Stimulated activated naive B cell treated with anti-CD40 and anti-IgM and Interleukin-4, amounts not matched to agents 10 μg/mL and 1 μg/mL and 100 μg/mL, for 72 hours (primary cell): ENCODE measurements around the gene NTN4.
A peak's percentile ranks its signal among the peaks of the same experiment; 100 is the strongest.
"Not testable (repeated sequence)": the region's sequence is repeated elsewhere in the genome, so short reads cannot be mapped to it uniquely, and the experiment has no call there.

Experiments
- ATAC-seq, 2 donors: fragments of 150-1000 bp; cut with Tn5 transposase; replicated peaks; 2 replicates each; pipeline ENCODE4 v1.10.0; 2021; ENCODE audit warnings: moderate library complexity in 1 of 2
- DNase-seq: peaks from one replicate; pipeline ENCODE4 v3.0.0; 2021
- H3K27ac Mint-ChIP-seq: one replicate; pipeline ENCODE4 v1.8.0; 2022; ENCODE audit warnings: mild to moderate bottlenecking, mixed read lengths
- H3K27me3 Mint-ChIP-seq, 2 donors: one replicate each; pipeline ENCODE4 v1.8.0; 2022; ENCODE audit warnings: mixed read lengths in 2 of 2
- H3K36me3 Mint-ChIP-seq, 2 donors: one replicate each; pipeline ENCODE4 v1.8.0; 2022; ENCODE audit warnings: mixed read lengths in 2 of 2, mild to moderate bottlenecking in 1 of 2
- H3K4me1 Mint-ChIP-seq, 2 donors: one replicate each; pipeline ENCODE4 v1.8.0; 2022; ENCODE audit warnings: mixed read lengths in 2 of 2, mild to moderate bottlenecking in 1 of 2
- H3K4me3 Mint-ChIP-seq, 2 donors: one replicate each; pipeline ENCODE4 v1.8.0; 2022; ENCODE audit warnings: mild to moderate bottlenecking in 2 of 2, mixed read lengths in 2 of 2, moderate library complexity in 1 of 2
- H3K9me3 Mint-ChIP-seq, 2 donors: one replicate each; pipeline ENCODE4 v1.8.0; 2022; ENCODE audit warnings: mixed read lengths in 2 of 2, mild to moderate bottlenecking in 1 of 2

NTN4 gene

DNA sequence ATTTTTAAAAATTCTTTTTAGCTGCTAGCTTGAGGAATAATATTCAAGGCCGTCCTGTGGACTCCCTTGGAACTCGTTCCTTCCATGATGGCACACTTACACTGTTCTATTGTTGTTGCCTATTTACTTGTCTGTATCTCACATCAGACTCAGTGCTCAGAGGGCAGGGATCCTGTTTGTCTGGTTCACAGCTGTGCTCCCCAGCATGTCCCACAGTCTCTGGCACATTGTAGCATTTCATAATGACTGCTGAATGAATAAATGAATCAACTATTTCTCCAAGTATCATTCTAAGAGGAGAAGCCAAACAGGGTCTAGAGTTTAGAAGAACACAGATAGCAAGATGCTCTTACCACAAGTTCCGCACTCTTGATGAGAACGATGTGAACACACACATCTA is 48.0 kb downstream of the NTN4 start:
- no peak for DNase-seq
- no peak for ATAC-seq
- peaks cover 13 to 15% of the 10 kb centered on the region in 2 donors for H3K9me3 Mint-ChIP-seq
- H3K27me3 Mint-ChIP-seq = peaks cover 19 to 39% of the 10 kb centered on the region in 2 donors
- H3K4me3 Mint-ChIP-seq = no peak overlapping the region
- H3K27ac Mint-ChIP-seq = no peak overlapping the region
- H3K4me1 Mint-ChIP-seq = peaks cover 0 to 2% of the 10 kb centered on the region in 2 donors
- H3K36me3 Mint-ChIP-seq = peaks cover 7 to 8% of the 10 kb centered on the region in 2 donors

GRCh38 chr12:95741635-95742034 is 48.9 kb downstream of the NTN4 start:
- Mint-ChIP-seq H3K4me3 (no peak overlapping the region), H3K27me3 (peaks cover 17 to 37% of the 10 kb centered on the region in 2 donors), H3K27ac (no peak overlapping the region), H3K9me3 (peaks cover 13 to 15% of the 10 kb centered on the region in 2 donors), H3K4me1 (peaks cover 0 to 2% of the 10 kb centered on the region in 2 donors), H3K36me3 (peaks cover 7 to 8% of the 10 kb centered on the region in 2 donors)
- no peak for DNase-seq
- ATAC-seq = no peak

GRCh38 chr12:95740751-95741150 is 49.8 kb downstream of the NTN4 start:
- peaks cover 4 to 5% of the 10 kb centered on the region in 2 donors for H3K36me3 Mint-ChIP-seq
- no peak overlapping the region for H3K27ac Mint-ChIP-seq
- no peak overlapping the region for H3K4me3 Mint-ChIP-seq
- ATAC-seq (no peak), DNase-seq (no peak)
- peaks cover 7 to 8% of the 10 kb centered on the region in 2 donors for H3K9me3 Mint-ChIP-seq
- peaks cover 9 to 28% of the 10 kb centered on the region in 2 donors for H3K27me3 Mint-ChIP-seq
- peaks cover 0 to 2% of the 10 kb centered on the region in 2 donors for H3K4me1 Mint-ChIP-seq

GRCh38 chr12:95739561-95740313 is 50.8 kb downstream of the NTN4 start:
- Mint-ChIP-seq H3K27ac (no peak overlapping the region), H3K36me3 (no peaks in the 10 kb centered on the region), H3K9me3 (no peaks in the 10 kb centered on the region), H3K4me1 (peaks cover 0 to 2% of the 10 kb centered on the region in 2 donors), H3K27me3 (peaks cover 3 to 18% of the 10 kb centered on the region in 2 donors), H3K4me3 (no peak overlapping the region)
- no peak for ATAC-seq
- DNase-seq = no peak

- Mint-ChIP-seq H3K27me3 (peaks cover 7 to 20% of the 10 kb centered on the region in 2 donors), H3K4me3 (no peak overlapping the region), H3K4me1 (peaks cover 0 to 2% of the 10 kb centered on the region in 2 donors), H3K9me3 (no peaks in the 10 kb centered on the region), H3K27ac (no peak overlapping the region), H3K36me3 (no peaks in the 10 kb centered on the region)
- DNase-seq = no peak
- ATAC-seq = no peak
Measured at GRCh38 chr12:95738024-95738611, 52.4 kb downstream of the NTN4 start.

GRCh38 chr12:95736631-95737030 is 53.9 kb downstream of the NTN4 start:
- Mint-ChIP-seq H3K27me3 (peaks cover 8 to 27% of the 10 kb centered on the region in 2 donors), H3K4me3 (no peak overlapping the region), H3K36me3 (no peaks in the 10 kb centered on the region), H3K9me3 (no peaks in the 10 kb centered on the region), H3K27ac (no peak overlapping the region), H3K4me1 (peaks cover 2 to 8% of the 10 kb centered on the region in 2 donors)
- ATAC-seq = no peak
- no peak for DNase-seq

GRCh38 chr12:95735728-95736127 is 54.8 kb downstream of the NTN4 start:
- not testable (repeated sequence) for ATAC-seq, H3K27ac Mint-ChIP-seq, H3K36me3 Mint-ChIP-seq, DNase-seq, H3K4me3 Mint-ChIP-seq, H3K9me3 Mint-ChIP-seq
- Mint-ChIP-seq H3K4me1 (peaks cover 4 to 12% of the 10 kb centered on the region in 2 donors), H3K27me3 (peaks cover 11 to 27% of the 10 kb centered on the region in 2 donors)

GRCh38 chr12:95733141-95733825 is 57.3 kb downstream of the NTN4 start:
- Mint-ChIP-seq H3K27me3 (peaks cover 15 to 24% of the 10 kb centered on the region in 2 donors), H3K4me3 (no peak overlapping the region), H3K36me3 (no peaks in the 10 kb centered on the region), H3K4me1 (peaks cover 4 to 12% of the 10 kb centered on the region in 2 donors), H3K27ac (no peak overlapping the region), H3K9me3 (no peaks in the 10 kb centered on the region)
- ATAC-seq = no peak
- DNase-seq = no peak

GRCh38 chr12:95731519-95731958 is 59.0 kb downstream of the NTN4 start:
- peaks cover 4 to 12% of the 10 kb centered on the region in 2 donors for H3K4me1 Mint-ChIP-seq
- H3K27ac Mint-ChIP-seq = peak overlapping the region; percentile 76
- H3K9me3 Mint-ChIP-seq = peaks cover 0 to 4% of the 10 kb centered on the region in 2 donors
- peak; percentile 11 for DNase-seq
- H3K27me3 Mint-ChIP-seq = peaks cover 16 to 31% of the 10 kb centered on the region in 2 donors
- H3K4me3 Mint-ChIP-seq = no peak overlapping the region
- ATAC-seq = peak; percentile 85 to 87
- no peaks in the 10 kb centered on the region for H3K36me3 Mint-ChIP-seq

- peaks cover 5 to 10% of the 10 kb centered on the region in 2 donors for H3K9me3 Mint-ChIP-seq
- no peak for ATAC-seq
- H3K27ac Mint-ChIP-seq = no peak overlapping the region
- H3K4me3 Mint-ChIP-seq = no peak overlapping the region
- peaks cover 24 to 41% of the 10 kb centered on the region in 2 donors for H3K27me3 Mint-ChIP-seq
- peaks cover 4 to 12% of the 10 kb centered on the region in 2 donors for H3K4me1 Mint-ChIP-seq
- peaks cover 0 to 5% of the 10 kb centered on the region in 2 donors for H3K36me3 Mint-ChIP-seq
- DNase-seq = no peak
Measured at GRCh38 chr12:95730457-95730856, 60.1 kb downstream of the NTN4 start.

- peaks cover 4 to 12% of the 10 kb centered on the region in 2 donors for H3K4me1 Mint-ChIP-seq
- H3K9me3 Mint-ChIP-seq = peaks cover 5 to 10% of the 10 kb centered on the region in 2 donors
- H3K27ac Mint-ChIP-seq = no peak overlapping the region
- peaks cover 24 to 33% of the 10 kb centered on the region in 2 donors for H3K27me3 Mint-ChIP-seq
- H3K4me3 Mint-ChIP-seq = no peak overlapping the region
- peaks cover 0 to 5% of the 10 kb centered on the region in 2 donors for H3K36me3 Mint-ChIP-seq
- DNase-seq (no peak), ATAC-seq (no peak)
Measured at GRCh38 chr12:95726903-95727302, 63.7 kb downstream of the NTN4 start.

DNA sequence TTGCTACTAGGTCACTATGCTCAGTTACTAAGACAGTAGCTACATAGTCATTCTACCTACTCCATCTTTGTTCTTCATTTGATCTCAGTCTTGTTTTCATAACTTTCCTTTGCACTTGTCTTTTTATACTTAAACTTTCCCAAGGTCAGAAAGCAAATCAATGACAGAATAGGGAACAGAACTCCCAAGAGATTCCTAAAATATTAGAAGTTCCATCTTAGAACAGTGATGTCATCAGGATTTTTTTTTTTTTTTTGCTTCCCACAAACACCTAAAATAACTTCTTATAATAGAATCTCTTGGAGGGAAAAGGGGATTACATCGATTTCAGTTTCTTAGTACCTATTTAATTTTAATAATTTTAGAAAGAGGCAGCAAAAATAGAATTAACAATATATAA is 65.8 kb downstream of the NTN4 start:
- Mint-ChIP-seq H3K27ac (no peak overlapping the region), H3K4me3 (no peak overlapping the region), H3K9me3 (peaks cover 5 to 10% of the 10 kb centered on the region in 2 donors), H3K4me1 (peaks cover 0 to 5% of the 10 kb centered on the region in 2 donors), H3K36me3 (peaks cover 0 to 5% of the 10 kb centered on the region in 2 donors), H3K27me3 (peaks cover 21 to 31% of the 10 kb centered on the region in 2 donors)
- ATAC-seq = no peak
- DNase-seq = no peak

GRCh38 chr12:95723693-95724384 is 66.7 kb downstream of the NTN4 start:
- ATAC-seq = peak; percentile 75 to 86
- no peak for DNase-seq
- peaks cover 0 to 5% of the 10 kb centered on the region in 2 donors for H3K4me1 Mint-ChIP-seq
- H3K36me3 Mint-ChIP-seq = peaks cover 0 to 5% of the 10 kb centered on the region in 2 donors
- peaks cover 19 to 29% of the 10 kb centered on the region in 2 donors for H3K27me3 Mint-ChIP-seq
- H3K4me3 Mint-ChIP-seq = no peak overlapping the region
- no peak overlapping the region for H3K27ac Mint-ChIP-seq
- H3K9me3 Mint-ChIP-seq = peaks cover 5 to 10% of the 10 kb centered on the region in 2 donors

DNA sequence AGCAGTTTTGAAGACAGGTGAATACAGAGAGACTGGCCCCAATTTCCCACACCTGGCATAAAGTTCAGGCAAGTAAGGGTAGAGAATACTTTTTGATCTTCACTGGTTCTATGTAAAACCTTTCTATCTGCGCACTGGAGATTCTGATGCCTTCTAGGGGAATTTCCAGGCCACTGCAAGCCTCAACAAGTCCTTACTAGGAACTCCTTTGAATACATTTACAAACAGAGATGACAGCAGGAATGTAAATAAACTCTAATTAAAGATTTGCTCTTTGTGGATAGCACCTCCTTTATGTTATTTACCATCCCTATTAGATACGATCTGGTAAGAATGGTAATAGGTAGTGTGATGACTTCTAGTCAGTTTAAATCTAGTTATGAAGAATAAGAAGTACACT is 69.2 kb downstream of the NTN4 start:
- H3K27ac Mint-ChIP-seq = no peak overlapping the region
- DNase-seq (no peak), ATAC-seq (no peak)
- H3K9me3 Mint-ChIP-seq = peaks cover 3% of the 10 kb centered on the region in 2 donors
- H3K4me3 Mint-ChIP-seq = no peak overlapping the region
- peaks cover 0 to 5% of the 10 kb centered on the region in 2 donors for H3K4me1 Mint-ChIP-seq
- H3K27me3 Mint-ChIP-seq = peaks cover 10 to 21% of the 10 kb centered on the region in 2 donors
- H3K36me3 Mint-ChIP-seq = peaks cover 0 to 3% of the 10 kb centered on the region in 2 donors
